A673 (cell line): Measurements from ENCODE around the gene CLMP.
"Not testable (repeated sequence)": the region's sequence is repeated elsewhere in the genome, so short reads cannot be mapped to it uniquely, and the experiment has no call there.

Experiments used
- CTCF ChIP-seq: fragments of 300-800, 200-600 bp; sonication (generic); conservative IDR thresholded peaks from 2 replicates; pipeline ENCODE4 v1.5.1; 2017; ENCODE audit warnings: low read depth, mild to moderate bottlenecking, antibody characterized with exemption, low read length, moderate library complexity, mixed read lengths
- EZH2 ChIP-seq: fragments of 200-600 bp; sonication (generic); IDR thresholded peaks from 2 replicates; pipeline ENCODE4 v1.6.1; 2017; ENCODE audit warnings: borderline replicate concordance, low read depth, mild to moderate bottlenecking, mixed read lengths, antibody characterized with exemption, low read length; ENCODE audit not compliant: poor library complexity, severe bottlenecking

DNA sequence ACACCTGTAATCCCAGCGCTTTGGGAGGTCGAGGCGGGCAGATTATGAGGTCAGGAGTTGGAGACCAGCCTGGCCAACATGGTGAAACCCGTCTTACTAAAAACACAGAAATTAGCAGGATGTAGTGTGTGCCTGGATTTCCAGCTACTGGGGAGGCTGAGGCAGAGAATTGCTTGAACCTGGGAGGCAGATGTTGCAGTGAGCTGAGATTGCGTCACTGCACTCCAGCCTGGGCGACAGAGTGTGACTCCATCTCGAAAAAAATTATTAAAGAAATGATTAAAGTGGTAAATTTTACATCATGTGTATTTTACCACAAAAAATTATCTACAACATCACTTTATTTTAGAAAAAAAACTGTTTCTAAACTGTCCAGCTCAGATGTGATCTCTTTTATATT is 11.0 kb upstream of the CLMP start:
- TF ChIP-seq CTCF, EZH2: not testable (repeated sequence)
